Natural killer cell (primary cell): ENCODE results near the gene BBS9. TPM values are rescaled to one million over a fixed set of nuclear protein-coding genes. Genes with fewer than 3 reads are reported as not detected.

ENCODE experiments used
- ATAC-seq, 3 donors: fragments of 150-1000 bp in 2 of 3; fragments of 200-7000 bp in 1 of 3; cut with Tn5 transposase; 1 replicate in 1 of 3; 2 replicates in 2 of 3; pipeline ENCODE4 v1.10.0; 2021; ENCODE audit warnings: mild to moderate bottlenecking in 2 of 3, moderate library complexity in 2 of 3
- DNase-seq, 2 donors: peaks; one replicate each; pipeline versions ENCODE4 v3.0.0 to v3.0.0-alpha.2; 2013 to 2021; ENCODE audit warnings: mixed read lengths in 1 of 2
- H3K27ac ChIP-seq: one replicate; pipeline ENCODE4 v1.5.1; 2013; ENCODE audit warnings: mild to moderate bottlenecking, low read length
- H3K27me3 ChIP-seq: one replicate; pipeline ENCODE4 v1.6.1; 2013; ENCODE audit warnings: low read length; ENCODE audit not compliant: control insufficient read depth, insufficient read depth
- H3K36me3 ChIP-seq: one replicate; pipeline ENCODE4 v1.6.1; 2013; ENCODE audit warnings: low read length; ENCODE audit not compliant: control insufficient read depth, insufficient read depth
- H3K4me1 ChIP-seq: one replicate; pipeline ENCODE4 v1.6.1; 2013; ENCODE audit warnings: low read length; ENCODE audit not compliant: control insufficient read depth, insufficient read depth
- H3K4me3 ChIP-seq: one replicate; pipeline ENCODE4 v1.5.1; 2013; ENCODE audit warnings: low read length
- H3K9me3 ChIP-seq: one replicate; pipeline ENCODE4 v1.6.1; 2013; ENCODE audit warnings: low read length; ENCODE audit not compliant: control insufficient read depth, insufficient read depth
- H3K27ac Mint-ChIP-seq, 2 donors: one replicate each; pipeline ENCODE4 v1.8.0; 2022; ENCODE audit warnings: mild to moderate bottlenecking in 2 of 2, mixed read lengths in 2 of 2, moderate library complexity in 1 of 2
- H3K27me3 Mint-ChIP-seq, 2 donors: one replicate each; pipeline ENCODE4 v1.8.0; 2022; ENCODE audit warnings: low read depth in 2 of 2, mixed read lengths in 2 of 2
- H3K36me3 Mint-ChIP-seq: one replicate; pipeline ENCODE4 v1.8.0; 2022; ENCODE audit warnings: mixed read lengths
- H3K4me1 Mint-ChIP-seq, 2 donors: one replicate each; pipeline ENCODE4 v1.8.0; 2022; ENCODE audit warnings: mixed read lengths in 2 of 2
- H3K4me3 Mint-ChIP-seq: one replicate; pipeline ENCODE4 v1.8.0; 2022; ENCODE audit warnings: mild to moderate bottlenecking, moderate library complexity, mixed read lengths
- H3K9me3 Mint-ChIP-seq, 2 donors: one replicate each; pipeline ENCODE4 v1.8.0; 2022; ENCODE audit warnings: mixed read lengths in 2 of 2
- CTCF ChIP-seq: fragments of 200-600 bp; IDR thresholded peaks from one replicate; pipeline ENCODE4 v1.8.0; 2022; ENCODE audit warnings: antibody characterized with exemption
- WGBS: methylation state at CpG from one replicate; pipeline ENCODE4 v1.1.7; 2013; ENCODE audit warnings: missing lambda C conversion rate; ENCODE audit not compliant: insufficient coverage; 5-methylcytosine and 5-hydroxymethylcytosine counted together
- intact Hi-C: fragments of 100-400 bp; cut with micrococcal nuclease; formaldehyde crosslinking; loops from one replicate; pipeline ENCODE4 v1.14.2; 2022
- total RNA-seq, 4 donors: library from RNA; stranded (reverse); fragments of 120-200 nt in 1 of 4; gene quantifications; one replicate each; pipeline versions ENCODE4 v1.2.3 to v1.2.4, GENCODE V29; 2013 to 2022

The BBS9 gene
- total RNA-seq, 3 donors from 2014 or later (not counting 1 experiment from before 2014, with no cell fraction given) = 25.1 to 34.6 (median 34.4) TPM

- Histone ChIP-seq H3K27ac (no peak overlapping the region), H3K27me3 (no peaks in the 10 kb centered on the region), H3K4me3 (no peak overlapping the region), H3K4me1 (no peaks in the 10 kb centered on the region), H3K36me3 (no peaks in the 10 kb centered on the region), H3K9me3 (peaks cover 3% of the 10 kb centered on the region)
- DNase-seq (no peak), ATAC-seq (no peak)
- no peak overlapping the region for H3K27ac Mint-ChIP-seq
- peaks cover 4 to 9% of the 10 kb centered on the region in 2 donors for H3K4me1 Mint-ChIP-seq
- H3K36me3 Mint-ChIP-seq = peaks cover 11% of the 10 kb centered on the region
- H3K4me3 Mint-ChIP-seq = no peak overlapping the region
- no peak for TF ChIP-seq CTCF
- intact Hi-C loops = no loop called here
- 86% methylated on average over 2 of the region's 2 CpGs for WGBS
- H3K9me3 Mint-ChIP-seq = peaks cover 0 to 4% of the 10 kb centered on the region in 2 donors
- H3K27me3 Mint-ChIP-seq = no peaks in the 10 kb centered on the region
These were observed 497.5 kb downstream of the BBS9 start for GRCh38 chr7:33626869-33627268.

- TF ChIP-seq CTCF = no peak
These were observed 498.4 kb downstream of the BBS9 start for GRCh38 chr7:33627741-33628140.

GRCh38 chr7:33628894-33629293 lies 499.5 kb downstream of the BBS9 start:
- Mint-ChIP-seq H3K4me3 (no peak overlapping the region), H3K27me3 (no peaks in the 10 kb centered on the region), H3K4me1 (peaks cover 4% of the 10 kb centered on the region in 2 donors), H3K27ac (no peak overlapping the region), H3K9me3 (peaks cover 0 to 4% of the 10 kb centered on the region in 2 donors), H3K36me3 (peaks cover 11% of the 10 kb centered on the region)
- no peaks in the 10 kb centered on the region for H3K27me3 ChIP-seq
- ATAC-seq = no peak
- H3K27ac ChIP-seq = no peak overlapping the region
- H3K36me3 ChIP-seq = no peaks in the 10 kb centered on the region
- TF ChIP-seq CTCF = no peak
- intact Hi-C loops = no loop called here
- H3K9me3 ChIP-seq = peaks cover 3% of the 10 kb centered on the region
- no peaks in the 10 kb centered on the region for H3K4me1 ChIP-seq
- WGBS = 88% methylated on average over 2 of the region's 2 CpGs
- no peak overlapping the region for H3K4me3 ChIP-seq
- no peak for DNase-seq

More at GRCh38 chr7:33627741-33628140, 498.4 kb downstream of the BBS9 start:
- intact Hi-C loops = no loop called here
- no peak for DNase-seq
- H3K27ac Mint-ChIP-seq = no peak overlapping the region
- Histone ChIP-seq H3K27me3 (no peaks in the 10 kb centered on the region), H3K4me1 (no peaks in the 10 kb centered on the region), H3K9me3 (peaks cover 3% of the 10 kb centered on the region), H3K4me3 (no peak overlapping the region), H3K27ac (no peak overlapping the region), H3K36me3 (no peaks in the 10 kb centered on the region)
- H3K9me3 Mint-ChIP-seq = peaks cover 0 to 4% of the 10 kb centered on the region in 2 donors
- no peaks in the 10 kb centered on the region for H3K27me3 Mint-ChIP-seq
- 73% methylated on average over 3 of the region's 3 CpGs for WGBS
- H3K4me1 Mint-ChIP-seq = peaks cover 4 to 9% of the 10 kb centered on the region in 2 donors
- H3K36me3 Mint-ChIP-seq = peaks cover 11% of the 10 kb centered on the region
- ATAC-seq = no peak
- no peak overlapping the region for H3K4me3 Mint-ChIP-seq

- no peak for ATAC-seq
- H3K27me3 Mint-ChIP-seq = no peaks in the 10 kb centered on the region
- H3K27ac Mint-ChIP-seq = no peak overlapping the region
- no peak overlapping the region for H3K27ac ChIP-seq
- H3K4me1 ChIP-seq = no peaks in the 10 kb centered on the region
- no peak for DNase-seq
- H3K4me3 Mint-ChIP-seq = no peak overlapping the region
- H3K4me1 Mint-ChIP-seq = peaks cover 0 to 12% of the 10 kb centered on the region in 2 donors
- intact Hi-C loops = no loop called here
- peaks cover 3% of the 10 kb centered on the region for H3K9me3 ChIP-seq
- H3K36me3 Mint-ChIP-seq = peaks cover 11% of the 10 kb centered on the region
- 96% methylated on average over 4 of the region's 4 CpGs for WGBS
- H3K4me3 ChIP-seq = no peak overlapping the region
- H3K9me3 Mint-ChIP-seq = peaks cover 0 to 4% of the 10 kb centered on the region in 2 donors
- no peaks in the 10 kb centered on the region for H3K36me3 ChIP-seq
- no peak for TF ChIP-seq CTCF
- no peaks in the 10 kb centered on the region for H3K27me3 ChIP-seq
These were observed 501.0 kb downstream of the BBS9 start for GRCh38 chr7:33630359-33630758.
